Smooth muscle cell (in vitro differentiated cells): ENCODE data around the gene ERCC5. TPM values are rescaled to one million over a fixed set of nuclear protein-coding genes. Genes with fewer than 3 reads are reported as not detected.

Experiments used
- DNase-seq: peaks from one replicate; lab custom pipeline; 2025; ENCODE audit not compliant: unreplicated experiment; lab: John Stamatoyannopoulos, UW
- H2AFZ ChIP-seq: fragments of 200-600 bp; sonication (generic); 2 replicates; pipeline ENCODE4 v1.6.0; 2016; ENCODE audit warnings: antibody characterized with exemption, low read depth, mild to moderate bottlenecking
- H3F3A ChIP-seq: fragments of 200-600 bp; sonication (generic); 2 replicates; pipeline ENCODE4 v1.6.0; 2017; ENCODE audit warnings: antibody characterized with exemption, low read depth
- H3K27ac ChIP-seq: fragments of 200-600 bp; sonication (generic); 2 replicates; pipeline ENCODE4 v1.5.1; 2016; ENCODE audit warnings: low read depth, mild to moderate bottlenecking
- H3K27me3 ChIP-seq: fragments of 200-600 bp; sonication (generic); 2 replicates; pipeline ENCODE4 v1.6.1; 2016; ENCODE audit warnings: low read depth, mild to moderate bottlenecking
- H3K36me3 ChIP-seq: fragments of 200-600 bp; sonication (generic); 2 replicates; pipeline ENCODE4 v1.5.1; 2016; ENCODE audit warnings: low read depth
- H3K4me1 ChIP-seq: fragments of 200-600 bp; sonication (generic); 2 replicates; pipeline ENCODE4 v1.5.1; 2016; ENCODE audit warnings: low read depth
- H3K4me2 ChIP-seq: fragments of 200-600 bp; sonication (generic); 2 replicates; pipeline ENCODE4 v1.6.0; 2016; ENCODE audit warnings: mild to moderate bottlenecking
- H3K4me3 ChIP-seq: fragments of 200-600 bp; sonication (generic); 2 replicates; pipeline ENCODE4 v1.5.1; 2016; ENCODE audit warnings: mild to moderate bottlenecking
- H3K79me2 ChIP-seq: fragments of 200-600 bp; sonication (generic); 2 replicates; pipeline ENCODE4 v1.6.0; 2016; ENCODE audit warnings: low read depth, mild to moderate bottlenecking
- H3K9ac ChIP-seq: fragments of 200-600 bp; sonication (generic); 2 replicates; pipeline ENCODE4 v1.6.0; 2016; ENCODE audit warnings: low read depth
- H3K9me3 ChIP-seq: fragments of 200-600 bp; sonication (generic); replicated peaks from 2 replicates; pipeline ENCODE4 v1.5.1; 2016; ENCODE audit warnings: low read depth
- H4K20me1 ChIP-seq: fragments of 200-600 bp; sonication (generic); 2 replicates; pipeline ENCODE4 v1.6.0; 2016; ENCODE audit warnings: low read depth
- WGBS: methylation state at CpG from one replicate; pipeline ENCODE4 v1.1.7; 2016; ENCODE audit warnings: low lambda C conversion rate; 5-methylcytosine and 5-hydroxymethylcytosine counted together
- polyA plus RNA-seq: library from polyadenylated mRNA; unstranded; fragments of >200 nt; fragmentation: Nextera tagmentation; extraction: Ambion mirVana; gene quantifications from 2 replicates; pipeline ENCODE4 v1.2.1, GENCODE V29; 2016
- total RNA-seq: library from RNA; depleted of rRNA; stranded (reverse); fragments of >200 nt; gene quantifications from 2 replicates; pipeline ENCODE4 v1.2.3, GENCODE V29; 2014
- TF ChIP-seq, protein P1 (sequence below): fragments of 200-600 bp; sonication (generic); IDR thresholded peaks from 2 replicates; pipeline ENCODE4 v1.5.1; 2017; ENCODE audit warnings: borderline replicate concordance, mild to moderate bottlenecking, antibody characterized with exemption; ENCODE audit not compliant: insufficient read depth, poor library complexity, severe bottlenecking

The ERCC5 gene
- total and polyA plus RNA-seq, 2 experiments from 2014 or later: 30.1 to 65.2 TPM

DNA sequence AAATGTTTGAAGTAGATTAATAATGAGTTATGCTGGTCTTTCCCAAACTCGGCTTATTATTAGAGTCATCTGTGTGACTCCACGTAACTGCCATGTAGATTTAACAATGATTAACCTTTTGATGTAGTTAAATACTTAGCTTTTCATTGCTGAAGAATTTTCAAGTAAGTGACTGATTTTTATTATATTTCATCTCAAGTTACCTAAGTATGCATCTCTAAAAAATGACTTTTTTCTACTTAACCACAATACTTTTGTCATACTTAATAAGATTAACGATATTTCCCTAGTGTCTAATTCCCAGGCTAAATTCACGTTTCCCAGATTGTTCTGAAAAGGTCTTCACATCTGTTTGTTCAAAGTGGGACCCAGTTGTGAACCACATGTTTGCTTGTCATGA, 29.1 kb upstream of the ERCC5 start:
- Histone ChIP-seq H3K36me3 (peaks cover under 1% of the 10 kb centered on the region), H3K4me2 (no peak overlapping the region), H3F3A (no peaks in the 10 kb centered on the region), H3K27ac (no peak overlapping the region), H4K20me1 (peaks cover 3% of the 10 kb centered on the region), H3K79me2 (peaks cover 15% of the 10 kb centered on the region), H3K9ac (no peak overlapping the region), H3K9me3 (no peaks in the 10 kb centered on the region), H3K4me1 (no peaks in the 10 kb centered on the region), H2AFZ (no peak overlapping the region), H3K4me3 (no peak overlapping the region), H3K27me3 (no peaks in the 10 kb centered on the region)
- TF ChIP-seq, protein P1, sequence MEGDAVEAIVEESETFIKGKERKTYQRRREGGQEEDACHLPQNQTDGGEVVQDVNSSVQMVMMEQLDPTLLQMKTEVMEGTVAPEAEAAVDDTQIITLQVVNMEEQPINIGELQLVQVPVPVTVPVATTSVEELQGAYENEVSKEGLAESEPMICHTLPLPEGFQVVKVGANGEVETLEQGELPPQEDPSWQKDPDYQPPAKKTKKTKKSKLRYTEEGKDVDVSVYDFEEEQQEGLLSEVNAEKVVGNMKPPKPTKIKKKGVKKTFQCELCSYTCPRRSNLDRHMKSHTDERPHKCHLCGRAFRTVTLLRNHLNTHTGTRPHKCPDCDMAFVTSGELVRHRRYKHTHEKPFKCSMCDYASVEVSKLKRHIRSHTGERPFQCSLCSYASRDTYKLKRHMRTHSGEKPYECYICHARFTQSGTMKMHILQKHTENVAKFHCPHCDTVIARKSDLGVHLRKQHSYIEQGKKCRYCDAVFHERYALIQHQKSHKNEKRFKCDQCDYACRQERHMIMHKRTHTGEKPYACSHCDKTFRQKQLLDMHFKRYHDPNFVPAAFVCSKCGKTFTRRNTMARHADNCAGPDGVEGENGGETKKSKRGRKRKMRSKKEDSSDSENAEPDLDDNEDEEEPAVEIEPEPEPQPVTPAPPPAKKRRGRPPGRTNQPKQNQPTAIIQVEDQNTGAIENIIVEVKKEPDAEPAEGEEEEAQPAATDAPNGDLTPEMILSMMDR: no peak
- WGBS: 95% methylated on average over 4 of the region's 4 CpGs
- DNase-seq: no peak

DNA sequence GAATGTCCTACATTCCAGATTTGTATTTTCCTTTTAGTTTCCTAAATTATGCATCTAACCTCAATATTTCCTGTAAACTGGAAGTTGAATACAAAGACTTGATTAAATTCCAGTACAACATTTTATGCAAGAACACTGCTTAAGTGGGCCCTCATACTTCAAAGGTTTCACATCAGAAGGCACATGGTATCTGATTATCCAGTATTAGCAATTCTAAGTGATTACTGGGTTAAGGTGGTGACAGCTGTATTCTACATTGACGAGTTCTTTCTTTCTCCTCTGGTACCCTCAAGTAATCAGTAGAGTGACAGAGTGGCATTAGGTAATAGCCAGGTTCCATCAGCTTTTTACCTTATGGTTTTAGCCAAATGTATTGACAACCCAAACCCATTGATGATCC, 28.6 kb upstream of the ERCC5 start:
- Histone ChIP-seq H3K27ac (no peak overlapping the region), H3F3A (no peaks in the 10 kb centered on the region), H3K27me3 (no peaks in the 10 kb centered on the region), H2AFZ (no peak overlapping the region), H4K20me1 (peaks cover 3% of the 10 kb centered on the region), H3K4me3 (no peak overlapping the region), H3K4me1 (no peaks in the 10 kb centered on the region), H3K4me2 (no peak overlapping the region), H3K9me3 (no peaks in the 10 kb centered on the region), H3K79me2 (peaks cover 10% of the 10 kb centered on the region), H3K36me3 (peaks cover 6% of the 10 kb centered on the region), H3K9ac (no peak overlapping the region)
- TF ChIP-seq, protein P1: no peak
- 87% methylated on average over 1 of the region's 1 CpG for WGBS
- no peak for DNase-seq

DNA sequence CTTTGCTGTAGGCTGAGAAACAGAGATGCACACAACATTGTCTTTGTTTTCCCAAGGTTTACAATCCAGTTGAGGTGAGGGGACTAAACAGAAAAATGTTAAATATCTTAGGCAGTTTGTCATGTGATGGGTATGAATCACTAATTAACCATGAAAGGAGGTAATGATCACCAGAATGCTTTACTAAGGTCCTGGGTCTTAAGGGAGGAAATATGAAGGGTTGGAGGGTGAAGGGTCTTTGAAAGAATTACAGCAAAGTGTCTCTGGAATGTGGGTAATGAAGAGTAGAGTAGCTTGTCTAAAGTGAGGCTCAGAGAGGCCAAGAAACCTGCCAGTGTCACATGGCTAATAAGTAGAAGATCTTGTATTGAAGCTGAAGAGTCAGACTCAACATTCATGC, 27.9 kb upstream of the ERCC5 start:
- peaks cover 8% of the 10 kb centered on the region for H3K79me2 ChIP-seq
- H3K4me3 ChIP-seq: no peak overlapping the region
- H3K9ac ChIP-seq: no peak overlapping the region
- no peaks in the 10 kb centered on the region for H3F3A ChIP-seq
- peaks cover 3% of the 10 kb centered on the region for H4K20me1 ChIP-seq
- no peaks in the 10 kb centered on the region for H3K9me3 ChIP-seq
- no peak overlapping the region for H2AFZ ChIP-seq
- H3K27me3 ChIP-seq: no peaks in the 10 kb centered on the region
- no peaks in the 10 kb centered on the region for H3K4me1 ChIP-seq
- no peak for DNase-seq
- no peak overlapping the region for H3K27ac ChIP-seq
- TF ChIP-seq, protein P1: no peak
- H3K4me2 ChIP-seq: no peak overlapping the region
- H3K36me3 ChIP-seq: peaks cover 8% of the 10 kb centered on the region

DNA sequence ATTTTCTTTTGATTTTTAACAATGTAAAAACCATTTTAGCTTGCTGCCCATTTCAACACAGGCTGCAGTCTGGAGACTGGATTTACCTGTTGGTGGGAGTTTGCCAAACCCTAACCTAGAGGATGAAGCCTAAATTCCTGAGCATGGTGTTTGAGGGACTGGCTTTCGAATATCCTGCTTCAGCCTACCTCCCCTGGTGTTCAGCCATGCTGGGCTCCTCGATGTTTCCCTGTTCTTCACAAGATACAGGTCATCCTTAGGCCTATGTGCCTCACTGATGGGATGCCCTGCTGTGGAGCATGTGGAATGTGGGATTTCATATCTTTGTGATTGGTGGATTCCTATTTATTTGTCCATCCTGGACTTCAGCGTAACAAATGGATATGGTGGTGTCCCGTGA, 20.4 kb upstream of the ERCC5 start:
- peaks cover 18% of the 10 kb centered on the region for H3K36me3 ChIP-seq
- no peaks in the 10 kb centered on the region for H3K27me3 ChIP-seq
- TF ChIP-seq, protein P1: no peak
- no peaks in the 10 kb centered on the region for H4K20me1 ChIP-seq
- no peak overlapping the region for H2AFZ ChIP-seq
- H3K9ac ChIP-seq: no peak overlapping the region
- no peak overlapping the region for H3K4me3 ChIP-seq
- H3K27ac ChIP-seq: no peak overlapping the region
- H3F3A ChIP-seq: no peaks in the 10 kb centered on the region
- H3K9me3 ChIP-seq: no peaks in the 10 kb centered on the region
- no peaks in the 10 kb centered on the region for H3K79me2 ChIP-seq
- H3K4me1 ChIP-seq: no peaks in the 10 kb centered on the region
- WGBS: 79% methylated on average over 4 of the region's 4 CpGs
- H3K4me2 ChIP-seq: no peak overlapping the region
- DNase-seq: no peak
